Measurements from ENCODE around the gene AVEN.

The AVEN gene

GRCh38 chr15:33839540-33839939, 199.5 kb downstream of the AVEN start:
- no peak overlapping the region for H3K27ac ChIP-seq (ENCODE audit: low read depth, low read length)
- H2BK120ac ChIP-seq (ENCODE audit: insufficient read depth, low read length, poor library complexity), result no peak overlapping the region
- H3K4ac ChIP-seq (ENCODE audit: low read depth, low read length), result no peak overlapping the region
- no peaks in the 10 kb centered on the region for H3K79me2 ChIP-seq (ENCODE audit: control insufficient read depth, insufficient read depth, low read length, poor library complexity)
- H2AFZ ChIP-seq (ENCODE audit: insufficient read depth, low read length, poor library complexity), result no peak overlapping the region
- peaks cover 0 to 8% of the 10 kb centered on the region in 2 experiments for H3K36me3 ChIP-seq (ENCODE audit: control insufficient read depth in 1 of 2, insufficient read depth in 2 of 2, low read length in 2 of 2)
- no peak overlapping the region for H4K8ac ChIP-seq (ENCODE audit: low read depth, low read length)
- peaks cover 2% of the 10 kb centered on the region for H3K9me3 ChIP-seq (ENCODE audit: insufficient read depth, low read depth, low read length)
- no peak for DNase-seq
- H3K14ac ChIP-seq (ENCODE audit: low read length), result no peak overlapping the region
- H4K91ac ChIP-seq (ENCODE audit: low read depth, low read length), result no peak overlapping the region
- H3K18ac ChIP-seq (ENCODE audit: low read length), result no peak overlapping the region
- no peak overlapping the region for H3K9ac ChIP-seq (ENCODE audit: low read length)
- no CpG with 5 or more reads among the region's 2 CpGs for WGBS (ENCODE audit: extremely low coverage, insufficient coverage, insufficient read length)
- no peak overlapping the region for H3K4me3 ChIP-seq (ENCODE audit: low read depth, low read length)
- no peak overlapping the region for H4K12ac ChIP-seq (ENCODE audit: low read depth, low read length)
- H2BK5ac ChIP-seq (ENCODE audit: low read depth, low read length, poor library complexity), result no peak overlapping the region
- H2BK12ac ChIP-seq (ENCODE audit: low read length), result no peak overlapping the region
- no peak overlapping the region for H2AK5ac ChIP-seq (ENCODE audit: low read length)
- H3K4me2 ChIP-seq (ENCODE audit: low read length), result no peak overlapping the region
- H3K79me1 ChIP-seq (ENCODE audit: low read length), result no peaks in the 10 kb centered on the region
- H3K4me1 ChIP-seq (ENCODE audit: control insufficient read depth in 1 of 2, insufficient read depth in 2 of 2, low read length in 2 of 2), result no peaks in the 10 kb centered on the region
- no peak overlapping the region for H3K23ac ChIP-seq (ENCODE audit: low read length)
- no peaks in the 10 kb centered on the region for H3K27me3 ChIP-seq (ENCODE audit: insufficient read depth, low read length)

GRCh38 chr15:33837294-33837693, 201.7 kb downstream of the AVEN start:
- no peak overlapping the region for H2BK12ac ChIP-seq (ENCODE audit: low read length)
- H4K12ac ChIP-seq (ENCODE audit: low read depth, low read length), result no peak overlapping the region
- no CpG with 5 or more reads among the region's 1 CpG for WGBS (ENCODE audit: extremely low coverage, insufficient coverage, insufficient read length)
- no peak overlapping the region for H2BK5ac ChIP-seq (ENCODE audit: low read depth, low read length, poor library complexity)
- H3K36me3 ChIP-seq (ENCODE audit: control insufficient read depth in 1 of 2, insufficient read depth in 2 of 2, low read length in 2 of 2), result peaks cover 0 to 8% of the 10 kb centered on the region in 2 experiments
- no peak overlapping the region for H2AK5ac ChIP-seq (ENCODE audit: low read length)
- H3K27ac ChIP-seq (ENCODE audit: low read depth, low read length), result no peak overlapping the region
- no peaks in the 10 kb centered on the region for H3K79me2 ChIP-seq (ENCODE audit: control insufficient read depth, insufficient read depth, low read length, poor library complexity)
- no peak overlapping the region for H3K4me2 ChIP-seq (ENCODE audit: low read length)
- no peak overlapping the region for H2AFZ ChIP-seq (ENCODE audit: insufficient read depth, low read length, poor library complexity)
- H3K27me3 ChIP-seq (ENCODE audit: insufficient read depth, low read length), result no peaks in the 10 kb centered on the region
- no peak overlapping the region for H3K4me3 ChIP-seq (ENCODE audit: low read depth, low read length)
- H2BK120ac ChIP-seq (ENCODE audit: insufficient read depth, low read length, poor library complexity), result no peak overlapping the region
- no peak overlapping the region for H3K18ac ChIP-seq (ENCODE audit: low read length)
- no peak overlapping the region for H4K91ac ChIP-seq (ENCODE audit: low read depth, low read length)
- H3K14ac ChIP-seq (ENCODE audit: low read length), result no peak overlapping the region
- H3K23ac ChIP-seq (ENCODE audit: low read length), result no peak overlapping the region
- no peaks in the 10 kb centered on the region for H3K79me1 ChIP-seq (ENCODE audit: low read length)
- H4K8ac ChIP-seq (ENCODE audit: low read depth, low read length), result no peak overlapping the region
- H3K9ac ChIP-seq (ENCODE audit: low read length), result no peak overlapping the region
- peaks cover 2% of the 10 kb centered on the region for H3K9me3 ChIP-seq (ENCODE audit: insufficient read depth, low read depth, low read length)
- H3K4ac ChIP-seq (ENCODE audit: low read depth, low read length), result no peak overlapping the region
- no peaks in the 10 kb centered on the region for H3K4me1 ChIP-seq (ENCODE audit: control insufficient read depth in 1 of 2, insufficient read depth in 2 of 2, low read length in 2 of 2)
- no peak for DNase-seq

- Histone ChIP-seq H3K27ac (ENCODE audit: low read depth, low read length) (no peak overlapping the region), H3K14ac (ENCODE audit: low read length) (no peak overlapping the region), H3K79me2 (ENCODE audit: control insufficient read depth, insufficient read depth, low read length, poor library complexity) (no peaks in the 10 kb centered on the region), H4K12ac (ENCODE audit: low read depth, low read length) (no peak overlapping the region), H3K4me2 (ENCODE audit: low read length) (no peak overlapping the region), H4K8ac (ENCODE audit: low read depth, low read length) (no peak overlapping the region), H3K4me1 (ENCODE audit: control insufficient read depth in 1 of 2, insufficient read depth in 2 of 2, low read length in 2 of 2) (no peaks in the 10 kb centered on the region), H2AK5ac (ENCODE audit: low read length) (no peak overlapping the region), H3K36me3 (ENCODE audit: control insufficient read depth in 1 of 2, insufficient read depth in 2 of 2, low read length in 2 of 2) (peaks cover 0 to 8% of the 10 kb centered on the region in 2 experiments), H3K4ac (ENCODE audit: low read depth, low read length) (no peak overlapping the region), H3K9ac (ENCODE audit: low read length) (no peak overlapping the region), H3K18ac (ENCODE audit: low read length) (no peak overlapping the region), H3K23ac (ENCODE audit: low read length) (no peak overlapping the region), H2BK5ac (ENCODE audit: low read depth, low read length, poor library complexity) (no peak overlapping the region), H4K91ac (ENCODE audit: low read depth, low read length) (no peak overlapping the region), H2BK12ac (ENCODE audit: low read length) (no peak overlapping the region), H2BK120ac (ENCODE audit: insufficient read depth, low read length, poor library complexity) (no peak overlapping the region), H2AFZ (ENCODE audit: insufficient read depth, low read length, poor library complexity) (no peak overlapping the region), H3K4me3 (ENCODE audit: low read depth, low read length) (no peak overlapping the region), H3K27me3 (ENCODE audit: insufficient read depth, low read length) (no peaks in the 10 kb centered on the region), H3K9me3 (ENCODE audit: insufficient read depth, low read depth, low read length) (peaks cover 2% of the 10 kb centered on the region), H3K79me1 (ENCODE audit: low read length) (no peaks in the 10 kb centered on the region)
- no CpG with 5 or more reads among the region's 9 CpGs for WGBS (ENCODE audit: extremely low coverage, insufficient coverage, insufficient read length)
- no peak for DNase-seq
Measured at GRCh38 chr15:33834892-33835743, 203.9 kb downstream of the AVEN start.

GRCh38 chr15:33831646-33832045, 207.4 kb downstream of the AVEN start:
- H3K23ac ChIP-seq (ENCODE audit: low read length), result no peak overlapping the region
- no peak for DNase-seq
- H3K36me3 ChIP-seq (ENCODE audit: control insufficient read depth in 1 of 2, insufficient read depth in 2 of 2, low read length in 2 of 2), result peaks cover 3 to 5% of the 10 kb centered on the region in 2 experiments
- no CpG with 5 or more reads among the region's 7 CpGs for WGBS (ENCODE audit: extremely low coverage, insufficient coverage, insufficient read length)
- H2AK5ac ChIP-seq (ENCODE audit: low read length), result no peak overlapping the region
- no peak overlapping the region for H3K4ac ChIP-seq (ENCODE audit: low read depth, low read length)
- H3K27ac ChIP-seq (ENCODE audit: low read depth, low read length), result no peak overlapping the region
- no peaks in the 10 kb centered on the region for H3K79me1 ChIP-seq (ENCODE audit: low read length)
- no peaks in the 10 kb centered on the region for H3K9me3 ChIP-seq (ENCODE audit: insufficient read depth, low read depth, low read length)
- no peak overlapping the region for H4K8ac ChIP-seq (ENCODE audit: low read depth, low read length)
- H2BK5ac ChIP-seq (ENCODE audit: low read depth, low read length, poor library complexity), result no peak overlapping the region
- no peak overlapping the region for H3K14ac ChIP-seq (ENCODE audit: low read length)
- no peak overlapping the region for H3K9ac ChIP-seq (ENCODE audit: low read length)
- no peaks in the 10 kb centered on the region for H3K79me2 ChIP-seq (ENCODE audit: control insufficient read depth, insufficient read depth, low read length, poor library complexity)
- H4K12ac ChIP-seq (ENCODE audit: low read depth, low read length), result no peak overlapping the region
- no peak overlapping the region for H2AFZ ChIP-seq (ENCODE audit: insufficient read depth, low read length, poor library complexity)
- H3K18ac ChIP-seq (ENCODE audit: low read length), result no peak overlapping the region
- no peak overlapping the region for H2BK12ac ChIP-seq (ENCODE audit: low read length)
- H2BK120ac ChIP-seq (ENCODE audit: insufficient read depth, low read length, poor library complexity), result no peak overlapping the region
- H3K4me2 ChIP-seq (ENCODE audit: low read length), result no peak overlapping the region
- no peaks in the 10 kb centered on the region for H3K27me3 ChIP-seq (ENCODE audit: insufficient read depth, low read length)
- no peak overlapping the region for H3K4me3 ChIP-seq (ENCODE audit: low read depth, low read length)
- H4K91ac ChIP-seq (ENCODE audit: low read depth, low read length), result no peak overlapping the region
- no peaks in the 10 kb centered on the region for H3K4me1 ChIP-seq (ENCODE audit: control insufficient read depth in 1 of 2, insufficient read depth in 2 of 2, low read length in 2 of 2)
